Adipose tissue (tissue), 3 donors: ENCODE results near the gene IL31. TPM values are rescaled to one million over a fixed set of nuclear protein-coding genes. Genes with fewer than 3 reads are reported as not detected.
"Not testable (repeated sequence)": the region's sequence is repeated elsewhere in the genome, so short reads cannot be mapped to it uniquely, and the experiment has no call there.

Experiments
- H3K27ac ChIP-seq: one replicate; pipeline ENCODE4 v1.5.1; 2013; ENCODE audit warnings: low read depth, low read length
- WGBS, 3 donors: extraction: QIAGEN DNeasy Blood & Tissue Kit; methylation state at CpG; one replicate each; pipeline ENCODE4 v1.1.7; 2013; 5-methylcytosine and 5-hydroxymethylcytosine counted together
- polyA plus RNA-seq, 3 donors: library from polyadenylated mRNA; stranded (reverse); fragments of 200-250 nt; gene quantifications; one replicate each; pipeline ENCODE4 v1.2.3, GENCODE V29; 2013
- donor health status: healthy with polysubstance abuse.
- donor health status: Bipolar disorder and iron deficiency.
- donor health status: healthy.

Gene IL31
- not detected for polyA plus RNA-seq

DNA sequence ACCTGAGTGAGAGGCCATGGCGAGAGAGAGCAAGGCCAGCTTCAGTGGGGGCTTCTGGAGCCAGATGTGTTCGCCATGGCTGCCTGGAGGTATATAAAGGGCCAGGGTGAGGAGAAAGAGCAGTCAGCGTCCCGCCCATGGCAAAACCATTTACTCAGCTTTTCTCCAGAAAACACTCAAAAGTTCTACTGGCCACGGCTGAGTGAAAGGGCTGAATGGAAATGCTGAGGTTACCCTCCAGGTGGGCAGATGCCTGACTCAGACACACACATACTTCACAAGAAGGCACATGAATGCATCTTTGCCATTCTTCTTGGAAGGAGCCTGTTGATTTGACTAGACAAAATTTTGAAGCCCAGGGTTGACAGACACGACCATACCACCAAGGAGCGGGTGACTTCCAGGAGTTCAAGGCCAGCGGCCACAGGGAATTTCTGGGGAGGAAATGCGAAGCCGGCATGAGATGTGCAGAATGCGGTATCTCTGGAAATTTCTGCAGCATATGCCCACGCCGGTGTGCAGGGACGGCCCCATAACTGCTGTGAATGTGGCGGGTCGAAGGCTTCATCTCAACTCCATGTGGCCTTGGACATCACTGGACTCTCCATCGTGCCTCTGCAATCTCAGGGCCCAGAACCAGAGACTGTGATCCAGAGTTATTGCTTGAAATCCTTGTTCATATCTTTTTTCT, at the start of gene IL31:
IL31 (minus strand) TSS at position 67 of the 691 bp plus-strand sequence; CDS start at position 18, 49 bp downstream.
- 86 to 91% (median 88%) methylated on average over 17 of the region's 17 CpGs for WGBS, 3 donors
- H3K27ac ChIP-seq = no peak within 1 kb of the TSS

DNA sequence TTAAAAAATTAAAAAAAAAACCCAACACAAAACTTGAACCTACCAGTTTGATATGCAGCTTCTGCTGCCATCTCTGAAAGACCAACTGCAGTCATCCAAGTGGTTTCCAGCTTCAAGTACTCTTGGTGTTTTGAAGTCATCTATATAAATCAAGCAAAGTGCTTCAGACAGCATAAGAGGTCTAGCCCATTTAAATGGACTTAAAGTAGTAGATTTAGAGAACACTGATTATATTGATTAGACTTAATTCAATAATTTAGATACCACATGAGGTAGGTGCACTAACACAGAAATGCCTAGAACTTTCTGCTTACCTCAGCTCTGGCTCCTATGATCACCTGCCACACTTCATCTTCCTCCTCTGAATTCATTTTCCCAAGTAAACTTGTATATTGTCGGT, 42.4 kb upstream of the IL31 start:
- no peak overlapping the region for H3K27ac ChIP-seq
- 95 to 97% (median 96%) methylated on average over 1 of the region's 1 CpG for WGBS, 3 donors

DNA sequence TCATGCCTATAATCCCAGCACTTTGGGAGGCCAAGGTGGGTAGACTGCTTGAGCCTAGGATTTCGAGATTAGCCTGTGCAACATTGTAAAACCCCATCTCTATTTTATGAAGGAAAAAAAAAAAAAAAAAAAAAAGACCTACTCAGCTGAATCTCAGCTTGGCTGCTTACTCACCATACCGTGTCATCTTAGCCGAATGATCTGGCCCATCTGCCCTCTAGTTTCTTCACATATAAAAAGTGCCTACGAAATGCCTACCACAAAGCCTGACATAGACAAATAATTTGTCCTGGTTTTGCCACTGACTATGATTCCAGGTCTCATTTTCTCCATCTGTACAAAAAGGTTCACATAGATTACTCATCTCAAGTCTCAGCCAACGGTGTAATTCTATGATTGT, 41.8 kb upstream of the IL31 start:
- H3K27ac ChIP-seq = no peak overlapping the region
- WGBS, 3 donors = 87 to 89% (median 88%) methylated on average over 5 of the region's 5 CpGs

DNA sequence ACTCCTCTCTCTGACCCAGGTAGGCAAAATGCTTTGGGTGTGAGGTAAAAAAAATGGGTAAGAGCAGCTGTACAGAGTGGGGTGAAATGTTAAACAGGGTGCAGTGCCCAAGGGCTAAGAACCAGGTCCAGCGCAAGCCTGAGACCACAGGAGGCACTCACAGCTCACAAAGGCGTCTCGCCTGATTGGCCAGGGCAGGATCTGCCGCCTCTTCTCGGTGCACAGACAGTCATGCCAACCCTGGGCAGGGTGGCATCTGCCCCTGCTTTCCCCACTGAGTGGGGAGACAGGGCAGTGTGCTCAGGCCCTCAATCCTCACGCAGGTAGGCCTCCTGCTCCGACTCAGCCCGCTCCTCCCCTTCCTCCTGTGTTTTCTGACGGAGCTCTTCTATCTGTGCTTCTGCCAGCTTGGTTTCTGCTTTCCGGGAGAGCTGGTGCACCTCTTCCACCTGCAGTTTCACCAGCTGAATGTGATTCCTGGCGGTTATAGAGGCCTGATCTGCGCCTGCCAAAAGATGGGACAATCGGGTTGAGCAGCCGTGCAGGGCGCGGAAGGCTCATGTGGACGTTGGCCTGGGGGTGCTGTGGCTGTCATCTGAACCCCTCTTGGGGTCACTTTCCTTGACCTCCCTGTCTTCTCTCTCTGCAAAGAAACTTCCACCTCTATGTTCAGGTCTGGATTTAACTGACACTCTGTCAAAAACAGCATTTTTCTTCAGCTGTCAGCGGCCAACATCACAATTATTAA, 34.2 kb upstream of the IL31 start:
- no peak overlapping the region for H3K27ac ChIP-seq
- 93 to 95% (median 94%) methylated on average over 18 of the region's 18 CpGs for WGBS, 3 donors

DNA sequence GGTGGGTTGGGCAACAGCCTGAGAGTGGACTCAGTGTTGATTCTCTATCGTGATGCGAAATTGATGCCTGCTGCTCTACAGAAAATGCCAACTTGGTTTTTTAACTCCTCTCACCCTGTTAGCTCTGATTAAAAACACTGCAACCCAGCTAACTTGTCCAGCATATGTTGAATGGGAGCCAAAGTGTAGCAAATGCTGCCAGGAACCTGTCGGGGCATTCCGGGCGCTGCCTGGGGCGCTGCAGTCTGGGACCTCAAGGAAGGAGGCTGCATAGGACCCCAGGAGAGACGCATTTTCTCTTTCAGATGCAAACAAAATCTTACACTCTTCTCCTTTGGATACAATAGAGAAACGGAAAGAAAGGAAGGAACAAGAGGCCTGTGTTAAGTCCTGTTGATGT, 33.4 kb upstream of the IL31 start:
- WGBS, 3 donors = 79 to 87% (median 83%) methylated on average over 8 of the region's 8 CpGs
- H3K27ac ChIP-seq = no peak overlapping the region

DNA sequence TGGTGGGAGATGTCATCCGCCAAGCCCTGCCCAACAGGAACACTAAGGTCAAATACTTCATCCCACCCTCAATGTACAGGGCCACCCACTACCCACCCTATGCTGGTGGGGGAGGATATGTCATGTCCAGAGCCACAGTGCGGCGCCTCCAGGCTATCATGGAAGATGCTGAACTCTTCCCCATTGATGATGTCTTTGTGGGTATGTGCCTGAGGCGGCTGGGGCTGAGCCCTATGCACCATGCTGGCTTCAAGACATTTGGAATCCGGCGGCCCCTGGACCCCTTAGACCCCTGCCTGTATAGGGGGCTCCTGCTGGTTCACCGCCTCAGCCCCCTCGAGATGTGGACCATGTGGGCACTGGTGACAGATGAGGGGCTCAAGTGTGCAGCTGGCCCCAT, 33.0 kb upstream of the IL31 start:
- H3K27ac ChIP-seq = no peak overlapping the region
- WGBS, 3 donors = 85 to 90% (median 85%) methylated on average over 8 of the region's 8 CpGs

DNA sequence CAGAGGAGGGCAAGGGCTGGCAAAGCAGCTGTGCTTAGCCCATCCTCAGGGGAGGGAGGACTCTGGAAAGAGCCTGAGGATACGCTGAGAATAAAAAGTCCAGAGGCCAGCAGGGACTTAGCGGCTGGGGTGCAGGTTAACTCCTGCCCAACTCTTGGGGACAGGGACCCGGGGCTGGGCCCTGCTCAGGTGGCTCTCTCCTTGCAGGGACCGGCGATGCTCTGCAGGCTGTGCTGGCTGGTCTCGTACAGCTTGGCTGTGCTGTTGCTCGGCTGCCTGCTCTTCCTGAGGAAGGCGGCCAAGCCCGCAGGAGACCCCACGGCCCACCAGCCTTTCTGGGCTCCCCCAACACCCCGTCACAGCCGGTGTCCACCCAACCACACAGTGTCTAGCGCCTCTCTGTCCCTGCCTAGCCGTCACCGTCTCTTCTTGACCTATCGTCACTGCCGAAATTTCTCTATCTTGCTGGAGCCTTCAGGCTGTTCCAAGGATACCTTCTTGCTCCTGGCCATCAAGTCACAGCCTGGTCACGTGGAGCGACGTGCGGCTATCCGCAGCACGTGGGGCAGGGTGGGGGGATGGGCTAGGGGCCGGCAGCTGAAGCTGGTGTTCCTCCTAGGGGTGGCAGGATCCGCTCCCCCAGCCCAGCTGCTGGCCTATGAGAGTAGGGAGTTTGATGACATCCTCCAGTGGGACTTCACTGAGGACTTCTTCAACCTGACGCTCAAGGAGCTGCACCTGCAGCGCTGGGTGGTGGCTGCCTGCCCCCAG, 32.3 kb upstream of the IL31 start:
- no peak overlapping the region for H3K27ac ChIP-seq
- 65 to 74% (median 65%) methylated on average over 26 to 27 of the region's 27 CpGs for WGBS, 3 donors

DNA sequence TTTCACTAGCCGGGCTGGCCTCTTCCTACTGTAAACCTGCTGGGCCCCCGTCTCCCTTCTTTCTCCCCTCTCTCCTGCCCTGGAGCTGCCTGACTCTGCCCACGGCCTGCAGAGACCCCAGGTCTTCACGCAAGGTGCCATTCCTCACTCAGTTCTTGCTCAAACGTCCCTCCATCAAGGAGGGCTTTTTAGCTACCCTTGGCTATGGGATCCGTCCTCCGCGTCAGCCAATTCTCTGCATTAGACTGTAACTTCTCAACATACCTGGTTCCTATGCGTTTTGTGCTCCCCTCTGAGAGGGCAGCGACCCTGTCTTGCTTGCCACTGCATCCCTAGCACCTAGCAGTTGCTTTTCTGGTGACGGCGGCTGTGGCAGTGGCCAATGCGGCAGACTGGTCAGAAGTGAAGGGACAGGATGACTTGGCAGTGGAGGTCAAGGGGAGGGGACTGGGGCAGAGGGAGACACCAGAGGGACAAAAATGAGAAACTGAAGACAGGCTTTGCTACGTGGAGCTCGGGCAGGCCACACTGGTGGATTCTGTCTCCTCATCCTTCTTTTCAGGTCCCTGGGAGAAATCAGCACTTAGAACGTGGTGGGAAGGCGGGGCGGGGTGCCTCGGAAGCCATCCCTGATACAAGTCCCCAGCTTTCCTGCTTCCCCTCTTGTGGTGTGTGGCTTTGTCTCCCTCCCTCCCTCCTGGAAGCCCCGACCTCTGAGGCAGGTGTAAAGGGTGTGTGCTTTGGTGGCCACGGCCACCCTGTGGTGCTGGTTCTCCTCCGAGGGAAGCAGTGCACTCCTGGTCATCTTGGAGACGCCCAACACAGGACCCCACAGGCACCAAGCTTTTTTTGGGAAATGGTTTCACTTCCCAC, 31.3 kb upstream of the IL31 start:
- 49% methylated on average over 23 of the region's 23 CpGs for WGBS, 3 donors
- no peak overlapping the region for H3K27ac ChIP-seq

DNA sequence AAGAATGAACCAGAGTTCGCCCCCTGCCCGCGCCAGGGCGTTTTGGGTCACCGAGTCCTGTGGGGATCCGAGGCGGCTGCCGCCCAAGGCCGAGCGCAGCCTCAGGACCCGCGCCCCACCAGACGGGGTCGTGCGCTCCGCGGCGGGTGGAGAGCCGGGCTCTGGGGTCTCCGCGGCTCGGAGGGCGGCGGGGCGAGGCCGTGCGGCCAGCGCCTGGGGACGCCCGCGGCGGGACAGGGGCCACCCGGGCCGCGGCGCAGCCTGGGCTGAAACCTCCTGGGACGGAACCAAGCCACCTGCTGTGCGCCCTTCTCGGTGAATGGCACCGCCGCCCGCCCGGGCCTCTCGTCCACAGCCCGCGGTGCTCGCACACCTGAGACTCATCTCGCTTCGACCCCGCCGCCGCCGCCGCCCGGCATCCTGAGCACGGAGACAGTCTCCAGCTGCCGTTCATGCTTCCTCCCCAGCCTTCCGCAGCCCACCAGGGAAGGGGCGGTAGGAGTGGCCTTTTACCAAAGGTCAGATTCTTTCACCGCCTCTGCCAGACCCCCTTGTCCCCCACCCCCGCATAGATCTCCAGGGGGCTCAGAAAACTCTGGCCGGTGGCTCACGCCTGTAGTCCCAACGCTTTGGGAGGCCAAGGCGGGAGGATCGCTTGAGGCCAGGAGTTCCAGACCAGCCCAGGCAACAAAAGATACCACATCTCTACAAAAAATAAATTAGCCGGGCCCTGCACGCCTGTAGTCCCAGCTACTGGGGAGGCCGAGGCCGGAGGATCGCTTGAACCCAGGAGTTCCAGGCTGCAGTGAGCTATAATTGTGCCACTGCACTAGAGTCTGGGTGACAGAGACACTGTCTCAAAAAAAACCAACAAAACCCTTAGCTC, 30.4 kb upstream of the IL31 start:
- H3K27ac ChIP-seq = no peak overlapping the region
- WGBS, 3 donors = 11 to 13% (median 11%) methylated on average over 60 to 71 of the region's 71 CpGs

DNA sequence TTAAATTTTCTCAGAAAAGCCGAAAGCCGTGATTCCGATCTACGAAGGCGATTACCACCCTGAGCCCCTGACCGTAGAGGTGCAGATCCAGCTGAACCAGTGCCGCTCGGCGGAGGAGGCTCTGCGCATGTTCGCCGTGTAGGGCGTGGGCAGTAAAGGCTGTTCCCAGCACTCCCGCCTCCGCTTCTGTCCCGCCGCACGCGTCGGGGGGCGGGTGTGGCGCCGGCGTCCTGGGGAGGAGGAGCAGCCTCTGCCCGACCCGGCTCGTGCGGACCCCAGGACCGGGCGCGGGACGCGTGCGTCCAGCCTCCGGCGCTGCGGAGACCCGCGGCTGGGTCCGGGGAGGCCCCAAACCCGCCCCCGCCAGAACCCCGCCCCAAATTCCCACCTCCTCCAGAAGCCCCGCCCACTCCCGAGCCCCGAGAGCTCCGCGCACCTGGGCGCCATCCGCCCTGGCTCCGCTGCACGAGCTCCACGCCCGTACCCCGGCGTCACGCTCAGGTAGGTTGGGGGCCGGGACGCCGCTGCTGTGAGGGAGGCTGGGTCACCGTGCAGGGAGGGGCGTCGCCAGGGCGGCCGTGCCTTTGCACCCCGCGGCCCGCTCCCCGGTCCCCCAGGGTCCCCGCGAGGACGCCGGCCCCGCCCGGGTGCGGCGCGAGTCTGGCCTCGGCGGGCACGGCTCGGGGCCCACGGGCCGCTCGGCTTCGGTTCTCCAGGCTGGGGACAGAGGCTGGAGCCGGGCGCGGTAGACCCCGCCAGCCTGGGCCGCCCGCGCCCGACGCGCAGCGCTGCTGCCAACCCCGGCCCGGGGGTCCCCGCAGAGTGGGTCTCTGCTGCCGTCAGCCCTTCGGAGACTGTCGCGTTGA, 29.5 kb upstream of the IL31 start, which contains the start of gene B3GNT4:
B3GNT4 (plus strand) TSS at position 409 of the 866 bp plus-strand sequence. CDS start 910 bp downstream, outside the sequence.
- 0 to 1% (median 1%) methylated on average over 78 to 104 of the region's 104 CpGs for WGBS, 3 donors

DNA sequence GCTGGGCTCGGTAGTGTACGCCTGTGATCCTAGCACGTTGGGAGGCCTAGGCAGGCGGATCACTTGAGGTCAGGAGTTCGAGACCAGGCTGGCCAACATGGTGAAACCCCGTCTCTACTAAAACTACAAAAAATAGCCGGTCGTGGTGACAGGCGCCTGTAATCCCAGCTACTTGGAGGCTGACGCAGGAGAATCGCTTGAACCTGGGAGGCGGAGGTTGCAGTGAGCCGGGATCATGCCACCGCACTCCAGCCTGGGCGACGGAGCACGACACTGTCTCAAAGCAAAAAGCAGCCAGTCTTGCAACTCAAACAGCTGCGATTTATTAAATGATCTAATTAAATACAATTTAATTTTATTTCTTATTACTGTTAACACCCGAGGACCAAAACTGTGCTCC, 28.8 kb upstream of the IL31 start:
- H3K27ac ChIP-seq = not testable (repeated sequence)
- WGBS, 3 donors = 62 to 67% (median 63%) methylated on average over 19 of the region's 19 CpGs

More for the DNA sequence above, 29.5 kb upstream of the IL31 start, which contains the start of gene B3GNT4:
- no peak within 1 kb of the TSS for H3K27ac ChIP-seq

DNA sequence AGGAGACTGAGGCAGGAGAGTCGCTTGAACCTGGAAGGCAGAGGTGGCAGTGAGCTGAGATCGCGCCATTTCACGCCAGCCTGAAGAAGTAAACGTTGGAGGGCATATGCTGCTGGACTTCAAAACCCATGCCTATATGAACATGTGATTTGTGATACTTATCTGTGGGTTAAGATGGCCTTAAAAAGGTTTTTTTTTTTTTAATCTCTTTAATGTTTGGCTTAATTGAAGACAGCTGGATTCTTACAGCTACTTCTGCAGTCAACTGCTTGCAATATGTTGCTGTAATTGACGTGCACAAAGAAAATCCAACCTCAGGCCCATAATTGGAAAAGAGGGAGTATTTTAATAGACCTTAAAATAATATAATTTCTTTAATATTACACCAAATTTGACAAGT, 28.0 kb upstream of the IL31 start:
- H3K27ac ChIP-seq = no peak overlapping the region
- WGBS, 3 donors = 96 to 97% (median 96%) methylated on average over 6 of the region's 6 CpGs

DNA sequence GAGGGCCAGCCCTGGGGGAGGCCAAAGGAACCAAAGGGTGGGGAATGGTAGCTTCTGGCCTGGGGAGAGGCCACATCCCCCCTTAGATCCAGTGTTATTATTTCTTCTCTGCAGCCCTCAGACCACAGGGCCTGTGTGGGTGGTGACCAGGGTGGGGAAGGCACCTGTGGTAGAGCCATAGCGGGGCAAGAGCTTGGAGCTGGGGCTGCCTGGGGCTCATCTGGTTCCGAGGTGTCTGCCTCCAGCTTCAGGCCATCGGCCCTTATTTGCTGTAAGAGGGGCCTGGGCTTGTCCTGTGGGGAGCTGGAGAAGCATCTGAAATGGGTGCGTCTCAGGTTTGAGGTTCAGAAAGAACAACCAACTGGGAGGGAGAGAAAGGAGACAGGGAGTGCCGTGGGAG, 27.4 kb upstream of the IL31 start:
- no peak overlapping the region for H3K27ac ChIP-seq
- WGBS, 3 donors = 92 to 95% (median 93%) methylated on average over 5 of the region's 5 CpGs

DNA sequence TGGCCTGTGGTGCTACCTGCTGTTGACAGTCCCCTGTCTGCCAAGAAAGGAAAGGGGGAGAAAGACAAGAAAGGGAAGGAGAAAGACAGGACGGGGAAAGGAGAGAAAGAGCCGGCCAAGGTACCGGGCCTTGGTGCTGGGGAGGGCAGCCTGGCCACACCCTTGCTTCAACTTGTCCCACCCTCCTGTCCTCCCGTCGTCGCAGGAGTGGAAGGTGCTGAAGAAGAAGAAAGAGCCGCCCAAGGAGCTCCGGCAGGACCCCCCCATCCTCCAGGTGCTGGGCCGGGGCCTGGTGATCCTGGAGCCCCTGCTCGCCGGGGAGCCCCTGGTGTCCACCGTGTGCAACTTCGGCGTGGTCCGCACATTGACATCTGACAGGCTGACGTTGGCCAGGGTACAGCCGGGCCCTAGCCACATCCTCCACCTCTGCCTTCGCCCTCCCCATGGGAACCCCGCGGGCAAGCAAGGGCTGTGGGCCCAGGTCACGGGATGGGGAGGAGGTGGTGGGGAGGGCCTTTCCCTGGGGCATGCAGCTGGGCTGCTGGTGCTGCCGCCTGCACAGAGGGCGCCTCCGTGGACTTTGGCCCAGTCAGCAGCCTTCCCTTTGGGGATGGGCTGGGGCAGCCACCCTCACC, 26.6 kb upstream of the IL31 start:
- 60 to 72% (median 65%) methylated on average over 24 of the region's 24 CpGs for WGBS, 3 donors
- H3K27ac ChIP-seq = no peak overlapping the region

DNA sequence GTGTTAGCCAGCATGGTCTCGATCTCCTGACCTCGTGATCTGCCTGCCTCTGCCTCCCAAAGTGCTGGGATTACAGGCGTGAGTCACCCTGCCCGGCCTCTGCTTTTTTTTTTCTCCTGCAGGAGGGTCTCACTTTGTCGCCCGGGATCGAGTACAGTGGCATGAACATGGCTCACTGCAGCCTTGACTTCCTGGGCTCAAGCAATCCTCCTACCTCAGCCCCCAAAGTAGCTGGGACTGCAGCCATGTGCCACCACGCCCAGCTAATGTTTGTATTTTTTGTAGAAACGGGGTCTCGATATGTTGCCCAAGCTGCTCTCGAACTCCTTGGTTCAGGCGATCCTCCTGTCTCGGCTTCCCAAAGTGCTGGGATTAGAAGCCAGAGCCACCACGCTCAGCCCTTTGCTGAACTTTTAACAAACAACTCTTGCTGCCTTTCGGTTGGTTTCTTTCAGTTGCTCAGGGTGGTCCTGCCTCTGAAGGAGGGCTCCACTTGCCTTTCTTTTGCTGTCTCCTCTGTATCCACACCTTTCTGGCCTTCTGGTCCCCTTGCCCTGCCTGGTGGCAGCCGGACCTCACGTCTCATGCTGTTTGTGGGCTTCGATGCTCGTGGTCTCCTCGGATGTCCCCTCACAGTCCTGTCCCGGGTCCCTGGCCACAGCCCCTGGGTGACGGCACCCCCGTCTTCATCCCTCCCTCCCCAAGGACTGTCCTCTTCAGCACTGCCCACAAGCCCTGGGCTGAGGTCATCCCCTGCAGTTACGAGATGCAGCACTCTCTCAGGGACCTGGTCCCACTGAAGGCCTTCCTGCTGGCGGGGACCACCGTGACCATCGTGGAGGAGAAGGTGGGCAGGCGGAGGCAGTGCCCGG, 25.7 kb upstream of the IL31 start:
- 89 to 91% (median 89%) methylated on average over 27 to 29 of the region's 29 CpGs for WGBS, 3 donors
- H3K27ac ChIP-seq = no peak overlapping the region
